Endothelial cell of umbilical vein (primary cell): Measurements from ENCODE around the gene TANGO6. TPM values are rescaled to one million over a fixed set of nuclear protein-coding genes. Genes with fewer than 3 reads are reported as not detected.

ENCODE experiments used
- BruUV-seq: library from RNA; stranded (reverse); fragments of 400-500 nt; replicated peaks from 2 replicates; lab custom pipeline; 2021; lab: Mats Ljungman, UMichigan
- CTCF ChIA-PET: fragments of 300-600, 350-600 bp; sonication (Branson Sonifier 250); formaldehyde crosslinking; loops from one replicate; lab custom pipeline; 2021; ENCODE audit warnings: antibody characterized with exemption, inconsistent platforms; lab: Charles Lee
- POLR2A ChIA-PET: fragments of 300-600, 350-600 bp; sonication (Branson Sonifier 250); formaldehyde crosslinking; loops from one replicate; lab custom pipeline; 2021; ENCODE audit warnings: antibody characterized with exemption, inconsistent platforms; lab: Charles Lee
- DNase-seq: peaks from one replicate; pipeline ENCODE4 v3.0.0-alpha.2; 2011; ENCODE audit warnings: low read depth, low spot score
- FAIRE-seq: peaks from 2 replicates; lab custom pipeline; 2011; peaks lifted over from hg19 to GRCh38; lab: Jason Lieb, UNC
- H2AFZ ChIP-seq: 2 replicates; pipeline ENCODE4 v1.6.0; 2012; ENCODE audit warnings: low read depth, low read length, control low read depth, inconsistent platforms
- H3K27ac ChIP-seq: 2 replicates; pipeline ENCODE4 v1.5.1; 2011; ENCODE audit warnings: low read depth, mild to moderate bottlenecking, control low read depth, low read length, moderate library complexity; ENCODE audit not compliant: insufficient read depth
- H3K27me3 ChIP-seq, 2 experiments: 2 replicates each; pipeline versions ENCODE4 v1.6.0 to v1.6.1; 2011; ENCODE audit warnings: low read length in 2 of 2, mixed read lengths in 1 of 2; ENCODE audit not compliant: control insufficient read depth in 2 of 2, insufficient read depth in 2 of 2
- H3K36me3 ChIP-seq, 2 experiments: 2 replicates in 1 of 2; 3 replicates in 1 of 2; pipeline ENCODE4 v1.5.1; 2011; ENCODE audit warnings: low read length in 2 of 2, mild to moderate bottlenecking in 1 of 2, moderate library complexity in 1 of 2; ENCODE audit not compliant: control insufficient read depth in 2 of 2, insufficient read depth in 2 of 2; ENCODE audit errors: extremely low read depth in 1 of 2
- H3K4me1 ChIP-seq: 3 replicates; pipeline ENCODE4 v1.5.1; 2011; ENCODE audit warnings: mild to moderate bottlenecking, low read length; ENCODE audit not compliant: control insufficient read depth, insufficient read depth; ENCODE audit errors: extremely low read depth
- H3K4me2 ChIP-seq: 2 replicates; pipeline ENCODE4 v1.6.1; 2011; ENCODE audit warnings: low read length, control low read depth, mixed read lengths; ENCODE audit not compliant: insufficient read depth
- H3K4me3 ChIP-seq, 3 experiments: fragments of 200-600 bp in 1 of 3; sonication (generic), shearing (Covaris generic) in 1 of 3; replicated peaks in 1 of 3; 2 replicates each; pipeline ENCODE4 v1.5.1; 2011 to 2016; ENCODE audit warnings: control low read depth in 3 of 3, low read length in 3 of 3, mild to moderate bottlenecking in 2 of 3, inconsistent platforms in 1 of 3, low read depth in 1 of 3, moderate library complexity in 1 of 3; ENCODE audit not compliant: insufficient read depth in 1 of 3
- H3K79me2 ChIP-seq: 2 replicates; pipeline ENCODE4 v1.6.0; 2012; ENCODE audit warnings: low read length, inconsistent platforms; ENCODE audit not compliant: control insufficient read depth, insufficient read depth
- H3K9ac ChIP-seq: replicated peaks from 2 replicates; pipeline ENCODE3; 2011; ENCODE audit warnings: low read length, control low read depth; ENCODE audit not compliant: insufficient read depth; ENCODE audit errors: extremely low read depth
- H3K9me1 ChIP-seq: replicated peaks from 3 replicates; pipeline ENCODE4 v1.6.0; 2011; ENCODE audit warnings: mild to moderate bottlenecking, low read length; ENCODE audit not compliant: control insufficient read depth, insufficient read depth; ENCODE audit errors: extremely low read depth
- H3K9me3 ChIP-seq: replicated peaks from 2 replicates; pipeline ENCODE4 v1.5.1; 2012; ENCODE audit warnings: low read length, inconsistent platforms; ENCODE audit not compliant: control insufficient read depth, insufficient read depth
- H4K20me1 ChIP-seq: replicated peaks from 2 replicates; pipeline ENCODE3; 2011; ENCODE audit warnings: mild to moderate bottlenecking, low read length; ENCODE audit not compliant: control insufficient read depth, insufficient read depth; ENCODE audit errors: extremely low read depth
- EZH2 ChIP-seq: IDR thresholded peaks from 2 replicates; pipeline ENCODE4 v1.6.1; 2012; ENCODE audit warnings: borderline replicate concordance, low read depth, mild to moderate bottlenecking, moderate library complexity, low read length, inconsistent platforms; ENCODE audit not compliant: severe bottlenecking
- FOS ChIP-seq: IDR thresholded peaks from 2 replicates; pipeline ENCODE4 v1.6.1; 2011; ENCODE audit warnings: mild to moderate bottlenecking, low read length, moderate library complexity, borderline replicate concordance; ENCODE audit not compliant: insufficient read depth
- GATA2 ChIP-seq: IDR thresholded peaks from 2 replicates; pipeline ENCODE4 v1.7.0; 2011; ENCODE audit warnings: low read depth, mild to moderate bottlenecking, moderate library complexity, mixed read lengths, low read length; ENCODE audit not compliant: insufficient read length, insufficient read depth
- JUN ChIP-seq: IDR thresholded peaks from 2 replicates; pipeline ENCODE4 v1.6.1; 2011; ENCODE audit warnings: borderline replicate concordance, low read depth; ENCODE audit not compliant: insufficient read length, insufficient read depth
- MYC ChIP-seq: IDR thresholded peaks from one replicate; pipeline ENCODE4 v1.6.1; 2011; ENCODE audit warnings: mild to moderate bottlenecking, low read depth, low read length
- POLR2A ChIP-seq: IDR thresholded peaks from 2 replicates; pipeline ENCODE4 v1.6.1; 2012; ENCODE audit warnings: low read depth, mild to moderate bottlenecking, control low read depth, low read length
- POLR2AphosphoS5 ChIP-seq: IDR thresholded peaks from 2 replicates; pipeline ENCODE4 v1.6.1; 2012; ENCODE audit warnings: low read depth, mild to moderate bottlenecking, control low read depth, low read length, moderate library complexity; ENCODE audit not compliant: insufficient read depth
- dilution Hi-C: fragments of 300-500 bp; cut with MboI; formaldehyde crosslinking; loops from one replicate; pipeline ENCODE4 v1.15.0; 2019; ENCODE audit warnings: low sequenced_read_pairs; ENCODE audit not compliant: extremely low pct_ligation_motif_present
- intact Hi-C: fragments of 100-400 bp; cut with micrococcal nuclease; formaldehyde crosslinking; loops from one replicate; pipeline ENCODE4 v1.10.0; 2022
- polyA plus RNA-seq, 4 experiments: library from polyadenylated mRNA; depleted of rRNA in 3 of 4; stranded (reverse) in 3 of 4; unstranded in 1 of 4; fragments of >200 nt; gene quantifications; 2 replicates each; pipeline versions ENCODE4 v1.2.1 to v1.2.3, GENCODE V29; 2011 to 2012; ENCODE audit warnings: missing spikeins in 1 of 4
- total RNA-seq: library from RNA; stranded (reverse); gene quantifications from 2 replicates; pipeline ENCODE4 v1.2.3, GENCODE V29; 2021
- TF ChIP-seq, protein P1 (sequence below): IDR thresholded peaks from 2 replicates; pipeline ENCODE4 v1.6.1; 2011; ENCODE audit not compliant: insufficient read depth, insufficient read length
- TF ChIP-seq, protein P2 (sequence below), 2 donors: IDR thresholded peaks; 1 replicate in 1 of 2; 2 replicates in 1 of 2; pipeline ENCODE4 v1.5.1; 2011; ENCODE audit warnings: low read length in 2 of 2, mild to moderate bottlenecking in 2 of 2, moderate library complexity in 2 of 2, control low read depth in 1 of 2, inconsistent platforms in 1 of 2, low read depth in 1 of 2; ENCODE audit not compliant: insufficient read depth in 1 of 2; ENCODE audit errors: extremely low read depth in 1 of 2

Gene TANGO6
- total and polyA plus RNA-seq, 2 donors (not counting 3 experiments of a cell fraction or from before 2014, with no cell fraction given), result 6.7 to 21.2 TPM

DNA sequence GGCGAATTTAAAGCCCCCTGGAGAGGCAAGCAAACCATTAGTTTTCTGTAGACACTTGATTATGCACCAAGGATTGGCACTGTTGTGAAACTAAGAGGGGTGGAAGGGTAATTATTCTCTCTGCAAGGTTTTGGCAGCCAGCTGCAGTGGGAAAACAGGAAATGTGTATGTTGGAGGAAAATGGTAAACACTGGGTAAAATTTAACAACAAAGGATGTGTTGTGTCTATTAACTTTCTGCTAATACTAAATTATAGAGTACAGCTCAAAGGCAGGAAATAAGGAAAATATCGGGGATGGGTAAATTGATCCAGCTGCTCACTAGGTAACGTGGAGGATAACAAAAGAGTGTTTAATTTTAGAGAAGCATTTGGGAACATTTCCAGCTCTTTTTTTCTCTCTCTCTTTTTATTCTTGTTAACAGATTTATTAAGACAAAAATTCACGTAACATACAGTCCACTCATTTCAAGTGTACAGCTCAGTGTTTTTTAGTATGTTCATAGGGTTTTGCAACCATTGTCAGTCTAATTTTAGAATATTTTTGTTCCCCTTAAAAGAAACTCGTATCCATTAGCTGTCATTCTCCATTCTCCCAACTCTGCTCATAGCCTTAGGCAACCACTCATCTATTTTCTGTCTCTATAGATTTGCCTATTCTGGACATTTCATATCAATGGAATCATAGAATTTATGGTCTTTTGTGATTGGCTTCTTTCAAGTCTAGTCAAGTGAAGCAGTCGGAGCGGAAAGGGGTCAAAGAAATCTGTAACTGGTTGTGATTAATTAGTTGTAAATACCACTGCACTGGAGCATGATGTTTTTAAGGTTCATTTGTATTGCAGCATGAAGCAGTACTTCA, 41.8 kb downstream of the TANGO6 start:
- Histone ChIP-seq H3K79me2 (no peaks in the 10 kb centered on the region), H3K4me1 (peaks cover 7% of the 10 kb centered on the region), H3K27ac (no peak overlapping the region), H3K36me3 (no peaks in the 10 kb centered on the region), H3K4me2 (no peak overlapping the region), H3K9me1 (no peaks in the 10 kb centered on the region), H3K27me3 (no peaks in the 10 kb centered on the region), H4K20me1 (no peaks in the 10 kb centered on the region), H2AFZ (no peak overlapping the region), H3K9me3 (no peaks in the 10 kb centered on the region), H3K9ac (no peak overlapping the region), H3K4me3 (no peak overlapping the region)
- dilution Hi-C loops, result no loop called here
- intact Hi-C loops, result no loop called here
- CTCF ChIA-PET, result interaction anchor here (0.7 to 1.5 kb wide), 6 partner anchors 11 to 356 kb away, joined by 3 to 6 read pairs (median 4); no protein-coding TSS in a partner anchor
- no peak for TF ChIP-seq JUN
- TF ChIP-seq, protein P1, sequence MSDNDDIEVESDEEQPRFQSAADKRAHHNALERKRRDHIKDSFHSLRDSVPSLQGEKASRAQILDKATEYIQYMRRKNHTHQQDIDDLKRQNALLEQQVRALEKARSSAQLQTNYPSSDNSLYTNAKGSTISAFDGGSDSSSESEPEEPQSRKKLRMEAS, result no peak
- TF ChIP-seq EZH2, result no peak
- TF ChIP-seq POLR2AphosphoS5, result no peak
- TF ChIP-seq POLR2A, result no peak
- TF ChIP-seq FOS, result no peak
- TF ChIP-seq MYC, result no peak
- no peak for TF ChIP-seq GATA2
- TF ChIP-seq, protein P2, sequence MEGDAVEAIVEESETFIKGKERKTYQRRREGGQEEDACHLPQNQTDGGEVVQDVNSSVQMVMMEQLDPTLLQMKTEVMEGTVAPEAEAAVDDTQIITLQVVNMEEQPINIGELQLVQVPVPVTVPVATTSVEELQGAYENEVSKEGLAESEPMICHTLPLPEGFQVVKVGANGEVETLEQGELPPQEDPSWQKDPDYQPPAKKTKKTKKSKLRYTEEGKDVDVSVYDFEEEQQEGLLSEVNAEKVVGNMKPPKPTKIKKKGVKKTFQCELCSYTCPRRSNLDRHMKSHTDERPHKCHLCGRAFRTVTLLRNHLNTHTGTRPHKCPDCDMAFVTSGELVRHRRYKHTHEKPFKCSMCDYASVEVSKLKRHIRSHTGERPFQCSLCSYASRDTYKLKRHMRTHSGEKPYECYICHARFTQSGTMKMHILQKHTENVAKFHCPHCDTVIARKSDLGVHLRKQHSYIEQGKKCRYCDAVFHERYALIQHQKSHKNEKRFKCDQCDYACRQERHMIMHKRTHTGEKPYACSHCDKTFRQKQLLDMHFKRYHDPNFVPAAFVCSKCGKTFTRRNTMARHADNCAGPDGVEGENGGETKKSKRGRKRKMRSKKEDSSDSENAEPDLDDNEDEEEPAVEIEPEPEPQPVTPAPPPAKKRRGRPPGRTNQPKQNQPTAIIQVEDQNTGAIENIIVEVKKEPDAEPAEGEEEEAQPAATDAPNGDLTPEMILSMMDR (IDR thresholded peaks at IDR 0.05; ENCODE audit: extremely low read depth in 1 of 2, insufficient read depth in 1 of 2, low read depth in 1 of 2, low read length in 2 of 2), result no peak
- DNase-seq (peak; percentile 87), FAIRE-seq (no peak)
- no TSS peak for BruUV-seq
- POLR2A ChIA-PET, result no interaction called here
